ENCODE data around the gene TRPM8.
"Not testable (repeated sequence)": the region's sequence is repeated elsewhere in the genome, so short reads cannot be mapped to it uniquely, and the experiment has no call there.

The TRPM8 gene

GRCh38 chr2:233968556-233968955 is 51.4 kb downstream of the TRPM8 start:
- DNase-seq (ENCODE audit: low read depth in 1 of 2, low spot score in 1 of 2): no peak
- Histone ChIP-seq H3K4me3 (replicated peaks; ENCODE audit: insufficient read depth, low read length) (no peak overlapping the region), H3K27me3 (ENCODE audit: insufficient read depth, poor library complexity, severe bottlenecking) (no peaks in the 10 kb centered on the region), H3K27ac (replicated peaks) (no peak overlapping the region)
- no peak for TF ChIP-seq POLR2AphosphoS5 (IDR thresholded peaks at IDR 0.05; ENCODE audit: low read depth)
- no peak for TF ChIP-seq REST (IDR thresholded peaks at IDR 0.05; ENCODE audit: insufficient replicate concordance, low read depth)
- TF ChIP-seq CTCF (IDR thresholded peaks at IDR 0.05; ENCODE audit: insufficient read depth, low read length): no peak
- no peak for TF ChIP-seq SPI1 (IDR thresholded peaks at IDR 0.05; ENCODE audit: borderline replicate concordance, low read depth)
- TF ChIP-seq GABPA (IDR thresholded peaks at IDR 0.05; ENCODE audit: low read depth): no peak

- H3K27ac ChIP-seq (replicated peaks); H3K27me3 ChIP-seq (ENCODE audit: insufficient read depth, poor library complexity, severe bottlenecking); DNase-seq (ENCODE audit: low read depth in 1 of 2, low spot score in 1 of 2); H3K4me3 ChIP-seq (replicated peaks; ENCODE audit: insufficient read depth, low read length): not testable (repeated sequence)
Observed at GRCh38 chr2:233972460-233972859, 55.3 kb downstream of the TRPM8 start.

- Histone ChIP-seq H3K27me3 (ENCODE audit: insufficient read depth, poor library complexity, severe bottlenecking) (no peaks in the 10 kb centered on the region), H3K27ac (replicated peaks) (no peak overlapping the region), H3K4me3 (replicated peaks; ENCODE audit: insufficient read depth, low read length) (no peak overlapping the region)
- no peak for DNase-seq (ENCODE audit: low read depth in 1 of 2, low spot score in 1 of 2)
- TF ChIP-seq SPI1 (IDR thresholded peaks at IDR 0.05; ENCODE audit: borderline replicate concordance, low read depth): no peak
- no peak for TF ChIP-seq REST (IDR thresholded peaks at IDR 0.05; ENCODE audit: insufficient replicate concordance, low read depth)
- no peak for TF ChIP-seq GABPA (IDR thresholded peaks at IDR 0.05; ENCODE audit: low read depth)
- no peak for TF ChIP-seq CTCF (IDR thresholded peaks at IDR 0.05; ENCODE audit: insufficient read depth, low read length)
- no peak for TF ChIP-seq POLR2AphosphoS5 (IDR thresholded peaks at IDR 0.05; ENCODE audit: low read depth)
Observed at GRCh38 chr2:233972941-233973575, 55.9 kb downstream of the TRPM8 start.

GRCh38 chr2:233973786-233974185 is 56.6 kb downstream of the TRPM8 start:
- Histone ChIP-seq H3K4me3 (replicated peaks; ENCODE audit: insufficient read depth, low read length) (no peak overlapping the region), H3K27me3 (ENCODE audit: insufficient read depth, poor library complexity, severe bottlenecking) (no peaks in the 10 kb centered on the region), H3K27ac (replicated peaks) (no peak overlapping the region)
- no peak for DNase-seq (ENCODE audit: low read depth in 1 of 2, low spot score in 1 of 2)
- no peak for TF ChIP-seq POLR2AphosphoS5 (IDR thresholded peaks at IDR 0.05; ENCODE audit: low read depth)
- TF ChIP-seq SPI1 (IDR thresholded peaks at IDR 0.05; ENCODE audit: borderline replicate concordance, low read depth): no peak
- TF ChIP-seq CTCF (IDR thresholded peaks at IDR 0.05; ENCODE audit: insufficient read depth, low read length): no peak
- TF ChIP-seq GABPA (IDR thresholded peaks at IDR 0.05; ENCODE audit: low read depth): no peak
- no peak for TF ChIP-seq REST (IDR thresholded peaks at IDR 0.05; ENCODE audit: insufficient replicate concordance, low read depth)

Data from HL-60 (cell line).